Brain microvascular endothelial cell (primary cell): Measurements from ENCODE around the gene CLDN5.
A peak's percentile ranks its signal among the peaks of the same experiment; 100 is the strongest.

Experiments used
- DNase-seq: peaks from one replicate; pipeline ENCODE4 v3.0.0-alpha.2; 2020
- H3K27ac ChIP-seq: fragments of 250-450 bp; sonication (Bioruptor Pico); 2 replicates; pipeline ENCODE4 v1.5.1; 2020; ENCODE audit warnings: mild to moderate bottlenecking, moderate library complexity
- H3K27me3 ChIP-seq: fragments of 250-450 bp; sonication (Bioruptor Pico); replicated peaks from 2 replicates; pipeline ENCODE4 v1.5.1; 2020; ENCODE audit warnings: mild to moderate bottlenecking
- H3K36me3 ChIP-seq: fragments of 250-450 bp; sonication (Bioruptor Pico); replicated peaks from 2 replicates; pipeline ENCODE4 v1.5.1; 2020; ENCODE audit warnings: mild to moderate bottlenecking
- H3K4me3 ChIP-seq: 2 replicates; pipeline ENCODE4 v1.5.1; 2011; ENCODE audit warnings: low read depth, mild to moderate bottlenecking, control low read depth, low read length, moderate library complexity
- in situ Hi-C: cut with HindIII; loops from 2 replicates; pipeline ENCODE4 v1.10.0; 2017; ENCODE audit warnings: low sequenced_read_pairs, low pct_ligation_motif_present
- TF ChIP-seq, protein P1 (sequence below): IDR thresholded peaks from 2 replicates; pipeline ENCODE4 v1.5.1; 2011; ENCODE audit warnings: low read depth, mild to moderate bottlenecking, moderate library complexity, low read length, control low read depth, inconsistent platforms; ENCODE audit errors: missing control alignments

Gene CLDN5, protein sequence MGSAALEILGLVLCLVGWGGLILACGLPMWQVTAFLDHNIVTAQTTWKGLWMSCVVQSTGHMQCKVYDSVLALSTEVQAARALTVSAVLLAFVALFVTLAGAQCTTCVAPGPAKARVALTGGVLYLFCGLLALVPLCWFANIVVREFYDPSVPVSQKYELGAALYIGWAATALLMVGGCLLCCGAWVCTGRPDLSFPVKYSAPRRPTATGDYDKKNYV

DNA sequence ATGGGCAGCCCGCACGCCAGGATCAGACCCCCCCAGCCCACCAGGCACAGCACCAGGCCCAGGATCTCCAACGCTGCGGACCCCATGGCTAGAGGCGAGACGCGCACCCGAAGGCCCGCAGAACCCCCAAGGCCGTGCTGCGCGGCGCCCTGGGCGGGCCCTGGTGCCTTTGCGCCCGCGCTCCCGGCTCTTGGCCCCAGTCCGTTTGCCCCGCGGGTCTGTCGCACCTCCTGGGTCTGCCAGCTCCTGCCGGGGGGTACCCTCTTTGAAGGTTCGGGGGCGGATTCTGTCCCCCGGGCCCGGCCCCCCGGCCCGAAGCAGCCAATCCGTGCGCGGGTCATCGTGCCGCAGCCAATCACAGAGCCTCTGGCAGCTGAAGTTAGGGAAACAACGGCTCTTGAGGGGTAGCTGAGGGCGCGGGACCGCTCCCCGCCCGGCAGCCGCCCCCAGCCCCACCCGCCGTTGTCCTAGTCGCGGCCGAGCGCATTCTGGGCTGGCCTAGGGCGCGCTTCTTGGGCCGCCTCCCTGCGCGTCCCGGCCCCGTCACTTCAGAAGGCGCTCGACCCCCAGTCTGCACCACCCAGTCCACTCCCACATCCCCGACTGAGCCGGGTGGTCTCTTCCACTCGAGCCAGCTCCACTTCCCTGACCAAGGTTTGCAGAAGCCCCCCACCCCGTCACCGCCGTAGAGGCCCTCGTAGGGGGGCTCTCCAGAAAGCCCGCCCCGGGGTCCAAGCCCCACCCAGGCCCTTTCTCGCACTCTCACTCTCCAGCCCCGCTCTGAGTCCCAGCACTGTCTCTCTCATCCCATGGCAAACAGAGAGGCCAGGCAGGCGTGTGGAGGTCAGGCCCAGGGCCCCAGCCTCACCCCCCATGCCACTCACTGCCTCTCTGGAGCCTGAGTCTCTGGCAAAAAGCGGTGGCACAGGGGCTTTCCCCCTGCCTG lies at the start of gene CLDN5:
Gene CLDN5 (minus strand): TSS at position 241 of the 946 bp plus-strand sequence. CDS start 155 bp downstream, at position 86.
- no peak for DNase-seq
- in situ Hi-C loops = no loop called here
- no peak within 1 kb of the TSS for H3K27ac ChIP-seq
- H3K27me3 ChIP-seq = peaks cover 8% of the 10 kb centered on the region
- no peaks in the 10 kb centered on the region for H3K36me3 ChIP-seq
- peak within 1 kb of the TSS; percentile 43 for H3K4me3 ChIP-seq
- TF ChIP-seq, protein P1, sequence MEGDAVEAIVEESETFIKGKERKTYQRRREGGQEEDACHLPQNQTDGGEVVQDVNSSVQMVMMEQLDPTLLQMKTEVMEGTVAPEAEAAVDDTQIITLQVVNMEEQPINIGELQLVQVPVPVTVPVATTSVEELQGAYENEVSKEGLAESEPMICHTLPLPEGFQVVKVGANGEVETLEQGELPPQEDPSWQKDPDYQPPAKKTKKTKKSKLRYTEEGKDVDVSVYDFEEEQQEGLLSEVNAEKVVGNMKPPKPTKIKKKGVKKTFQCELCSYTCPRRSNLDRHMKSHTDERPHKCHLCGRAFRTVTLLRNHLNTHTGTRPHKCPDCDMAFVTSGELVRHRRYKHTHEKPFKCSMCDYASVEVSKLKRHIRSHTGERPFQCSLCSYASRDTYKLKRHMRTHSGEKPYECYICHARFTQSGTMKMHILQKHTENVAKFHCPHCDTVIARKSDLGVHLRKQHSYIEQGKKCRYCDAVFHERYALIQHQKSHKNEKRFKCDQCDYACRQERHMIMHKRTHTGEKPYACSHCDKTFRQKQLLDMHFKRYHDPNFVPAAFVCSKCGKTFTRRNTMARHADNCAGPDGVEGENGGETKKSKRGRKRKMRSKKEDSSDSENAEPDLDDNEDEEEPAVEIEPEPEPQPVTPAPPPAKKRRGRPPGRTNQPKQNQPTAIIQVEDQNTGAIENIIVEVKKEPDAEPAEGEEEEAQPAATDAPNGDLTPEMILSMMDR = no peak

DNA sequence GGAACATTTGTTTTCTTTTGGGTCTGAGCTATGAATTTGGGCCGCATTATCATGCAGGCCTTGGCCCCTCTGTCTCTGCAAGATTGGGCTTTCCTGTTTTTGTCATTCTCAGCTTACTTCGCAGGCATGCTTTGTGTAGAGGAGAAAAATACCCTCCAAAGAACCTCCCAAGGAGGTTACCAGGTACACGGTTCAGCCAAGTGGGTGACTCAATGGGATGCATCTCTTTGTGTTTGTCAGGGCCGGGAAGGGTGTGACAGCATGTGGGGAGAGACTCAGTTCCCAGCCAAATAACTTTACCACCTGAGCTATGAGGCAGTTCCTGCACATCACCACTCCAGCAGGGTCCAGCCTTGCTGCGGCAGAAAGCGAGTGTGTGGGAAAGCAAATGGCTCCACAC lies 47.8 kb upstream of the CLDN5 start:
- Histone ChIP-seq H3K27ac (no peak overlapping the region), H3K36me3 (no peaks in the 10 kb centered on the region), H3K4me3 (no peak overlapping the region), H3K27me3 (no peaks in the 10 kb centered on the region)
- in situ Hi-C loops = no loop called here
- DNase-seq = no peak
- TF ChIP-seq, protein P1 = no peak

DNA sequence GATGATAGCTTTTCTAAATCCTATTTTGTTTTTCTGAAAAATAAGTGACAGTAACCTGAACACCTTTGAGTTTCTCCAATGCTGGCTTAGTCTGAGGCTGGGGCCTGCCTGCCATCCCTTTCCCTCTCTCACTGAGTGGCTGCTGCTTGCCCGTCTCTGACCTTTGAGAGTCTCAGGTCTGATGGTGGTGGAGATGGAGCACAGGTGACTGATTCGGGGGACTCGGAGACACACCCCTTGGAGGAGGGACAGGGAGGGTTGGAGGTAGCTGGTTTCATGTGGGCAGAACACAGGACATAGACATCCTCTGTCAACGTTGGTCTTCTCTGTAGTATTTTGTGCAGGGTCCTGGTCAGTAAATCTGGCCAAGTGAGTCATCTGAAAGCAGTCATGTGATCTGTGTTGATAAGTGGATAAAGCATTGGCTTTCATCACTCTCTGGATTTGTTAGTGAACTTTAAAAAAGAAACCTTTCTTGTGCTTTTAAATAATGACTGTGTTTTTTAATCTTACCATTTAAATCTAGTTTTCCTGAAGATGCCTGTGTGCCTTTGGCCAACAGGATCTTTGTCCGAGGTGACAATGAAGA lies 47.1 kb upstream of the CLDN5 start:
- in situ Hi-C loops = no loop called here
- Histone ChIP-seq H3K27ac (no peak overlapping the region), H3K4me3 (no peak overlapping the region), H3K36me3 (no peaks in the 10 kb centered on the region), H3K27me3 (no peaks in the 10 kb centered on the region)
- TF ChIP-seq, protein P1 = no peak
- DNase-seq = peak; percentile 20

DNA sequence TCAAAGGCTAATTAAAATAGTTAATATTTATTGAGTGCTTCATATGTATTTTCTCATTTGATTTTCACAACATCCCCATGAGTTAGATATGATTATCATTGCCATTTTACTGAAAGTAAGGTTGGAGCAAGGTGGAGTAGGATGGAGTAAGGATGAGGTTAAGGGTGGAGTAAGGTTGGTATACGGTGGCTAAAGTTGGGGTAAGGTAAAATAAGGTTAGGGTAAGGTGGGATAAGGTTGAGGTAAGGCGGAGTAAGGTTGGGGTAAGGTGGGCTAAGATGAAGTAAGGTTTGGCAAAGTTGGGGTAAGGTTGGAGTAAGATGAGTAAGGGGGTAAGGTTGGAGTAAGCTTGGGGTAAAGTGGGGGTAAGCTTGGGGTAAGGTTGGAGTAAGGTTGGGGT lies 45.8 kb upstream of the CLDN5 start:
- H3K27me3 ChIP-seq = no peaks in the 10 kb centered on the region
- TF ChIP-seq, protein P1 = no peak
- in situ Hi-C loops = no loop called here
- no peak overlapping the region for H3K4me3 ChIP-seq
- DNase-seq = no peak
- no peaks in the 10 kb centered on the region for H3K36me3 ChIP-seq
- H3K27ac ChIP-seq = no peak overlapping the region

DNA sequence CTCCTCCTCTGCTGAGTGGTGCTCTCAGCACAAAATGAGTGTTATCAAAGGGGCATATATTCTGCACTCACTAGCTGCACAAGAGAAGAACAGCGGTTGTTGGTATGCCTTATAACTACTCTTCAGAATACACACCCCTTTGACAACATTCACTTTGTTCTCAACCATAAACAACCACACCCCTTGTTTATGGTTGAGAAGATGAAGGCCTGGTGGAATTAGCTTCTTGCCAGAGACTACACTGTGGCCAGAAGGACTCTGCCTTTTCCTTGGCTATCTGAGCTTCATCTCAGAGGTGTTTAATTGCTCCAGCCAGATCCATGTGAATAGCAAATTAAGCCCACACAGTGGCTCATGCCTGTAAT lies 45.0 kb upstream of the CLDN5 start:
- in situ Hi-C loops = no loop called here
- no peaks in the 10 kb centered on the region for H3K27me3 ChIP-seq
- DNase-seq = no peak
- H3K36me3 ChIP-seq = no peaks in the 10 kb centered on the region
- H3K27ac ChIP-seq = no peak overlapping the region
- H3K4me3 ChIP-seq = no peak overlapping the region
- TF ChIP-seq, protein P1 = no peak
